ENCODE data around the gene GALNT15.

GALNT15 gene

GRCh38 chr3:16279010-16279801 lies 104.7 kb downstream of the GALNT15 start:
- DNase-seq (no peak), ATAC-seq (ENCODE audit: insufficient read depth, low read depth) (no peak)
- no peaks in the 10 kb centered on the region for H3K27me3 ChIP-seq (ENCODE audit: insufficient read depth, low read length, poor library complexity)
- no peaks in the 10 kb centered on the region for H3K79me2 ChIP-seq (ENCODE audit: insufficient read depth, low read length)
- H3K36me3 ChIP-seq (ENCODE audit: insufficient read depth, low read length), result peaks cover 72% of the 10 kb centered on the region
- no peak overlapping the region for H3K9ac ChIP-seq (ENCODE audit: low read depth, low read length)
- no peak overlapping the region for H3K27ac ChIP-seq (ENCODE audit: low read length)
- H4K20me1 ChIP-seq (ENCODE audit: insufficient read depth, low read length), result no peaks in the 10 kb centered on the region
- H2AFZ ChIP-seq (ENCODE audit: low read depth, low read length), result no peak overlapping the region
- no peak overlapping the region for H3K4me2 ChIP-seq (ENCODE audit: insufficient read depth, low read length)
- no peak overlapping the region for H3K4me3 ChIP-seq (ENCODE audit: low read depth in 1 of 2, low read length in 2 of 2)
- no peaks in the 10 kb centered on the region for H3K9me3 ChIP-seq (ENCODE audit: insufficient read depth, low read length, severe bottlenecking)
- no peaks in the 10 kb centered on the region for H3K4me1 ChIP-seq (ENCODE audit: insufficient read depth, low read length)
- no peak for TF ChIP-seq CTCF (IDR thresholded peaks at IDR 0.05; ENCODE audit: borderline replicate concordance, extremely low read depth, low read length, poor library complexity, severe bottlenecking)
- no peak for TF ChIP-seq EZH2 (IDR thresholded peaks at IDR 0.05; ENCODE audit: borderline replicate concordance, low read depth, low read length, severe bottlenecking)

GRCh38 chr3:16280671-16281070 lies 106.2 kb downstream of the GALNT15 start:
- no peak for TF ChIP-seq EZH2 (IDR thresholded peaks at IDR 0.05; ENCODE audit: borderline replicate concordance, low read depth, low read length, severe bottlenecking)
- TF ChIP-seq CTCF (IDR thresholded peaks at IDR 0.05; ENCODE audit: borderline replicate concordance, extremely low read depth, low read length, poor library complexity, severe bottlenecking), result no peak
- Histone ChIP-seq H3K4me1 (ENCODE audit: insufficient read depth, low read length) (0 out of 2 replicates have a peak, but pooled peaks cover under 1% of the 10 kb centered on the region), H3K9ac (ENCODE audit: low read depth, low read length) (no peak overlapping the region), H3K4me3 (ENCODE audit: low read depth in 1 of 2, low read length in 2 of 2) (no peak overlapping the region), H3K79me2 (ENCODE audit: insufficient read depth, low read length) (no peaks in the 10 kb centered on the region), H4K20me1 (ENCODE audit: insufficient read depth, low read length) (no peaks in the 10 kb centered on the region), H3K27me3 (ENCODE audit: insufficient read depth, low read length, poor library complexity) (no peaks in the 10 kb centered on the region), H3K36me3 (ENCODE audit: insufficient read depth, low read length) (peaks cover 57% of the 10 kb centered on the region), H2AFZ (ENCODE audit: low read depth, low read length) (no peak overlapping the region), H3K27ac (ENCODE audit: low read length) (no peak overlapping the region), H3K4me2 (ENCODE audit: insufficient read depth, low read length) (no peak overlapping the region), H3K9me3 (ENCODE audit: insufficient read depth, low read length, severe bottlenecking) (no peaks in the 10 kb centered on the region)
- ATAC-seq (ENCODE audit: insufficient read depth, low read depth) (no peak), DNase-seq (no peak)
